Activated CD8-positive, alpha-beta T cell treated with anti-CD3 and anti-CD28 coated beads for 36 hours (primary cell): Measurements from ENCODE around the gene TAC3. TPM values are rescaled to one million over a fixed set of nuclear protein-coding genes. Genes with fewer than 3 reads are reported as not detected.
"Not testable (repeated sequence)": the region's sequence is repeated elsewhere in the genome, so short reads cannot be mapped to it uniquely, and the experiment has no call there.

Experiments used
- ATAC-seq: fragments of 200-7000 bp; cut with Tn5 transposase; one replicate; pipeline ENCODE4 v1.10.0; 2021; ENCODE audit warnings: mild to moderate bottlenecking, moderate library complexity
- CTCF ChIA-PET: fragments of 350-600 bp; sonication (Branson Sonifier 250); formaldehyde crosslinking; loops from one replicate; lab custom pipeline; 2021; ENCODE audit warnings: antibody characterized with exemption; lab: Charles Lee
- POLR2A ChIA-PET: fragments of 350-600 bp; sonication (Branson Sonifier 250); formaldehyde crosslinking; loops from one replicate; lab custom pipeline; 2021; ENCODE audit warnings: antibody characterized with exemption; lab: Charles Lee
- DNase-seq: peaks from one replicate; pipeline ENCODE4 v3.0.0-alpha.2; 2020
- H3K27ac Mint-ChIP-seq: one replicate; pipeline ENCODE4 v1.8.0; 2021; ENCODE audit warnings: mild to moderate bottlenecking, mixed read lengths
- H3K27me3 Mint-ChIP-seq: one replicate; pipeline ENCODE4 v1.8.0; 2021; ENCODE audit warnings: mixed read lengths
- H3K36me3 Mint-ChIP-seq: one replicate; pipeline ENCODE4 v1.8.0; 2021; ENCODE audit warnings: low read depth, mixed read lengths
- H3K4me1 Mint-ChIP-seq: one replicate; pipeline ENCODE4 v1.8.0; 2021; ENCODE audit warnings: low read depth, mixed read lengths
- H3K4me3 Mint-ChIP-seq: one replicate; pipeline ENCODE4 v1.8.0; 2021; ENCODE audit warnings: mild to moderate bottlenecking, moderate library complexity, mixed read lengths
- H3K9me3 Mint-ChIP-seq: one replicate; pipeline ENCODE4 v1.8.0; 2021; ENCODE audit warnings: mixed read lengths
- intact Hi-C: fragments of 100-400 bp; cut with micrococcal nuclease; formaldehyde crosslinking; loops from one replicate; pipeline ENCODE4 v1.10.0; 2022
- total RNA-seq, 2 experiments: library from RNA; stranded (reverse); gene quantifications; one replicate each; pipeline ENCODE4 v1.2.3, GENCODE V29; 2021
- TF ChIP-seq, protein P1 (sequence below): fragments of 200-600 bp; IDR thresholded peaks from one replicate; pipeline ENCODE4 v1.8.0; 2022; ENCODE audit warnings: antibody characterized with exemption, mild to moderate bottlenecking

The TAC3 gene
- total RNA-seq, 2 experiments from 2014 or later: 0.34 to 0.54 TPM

DNA sequence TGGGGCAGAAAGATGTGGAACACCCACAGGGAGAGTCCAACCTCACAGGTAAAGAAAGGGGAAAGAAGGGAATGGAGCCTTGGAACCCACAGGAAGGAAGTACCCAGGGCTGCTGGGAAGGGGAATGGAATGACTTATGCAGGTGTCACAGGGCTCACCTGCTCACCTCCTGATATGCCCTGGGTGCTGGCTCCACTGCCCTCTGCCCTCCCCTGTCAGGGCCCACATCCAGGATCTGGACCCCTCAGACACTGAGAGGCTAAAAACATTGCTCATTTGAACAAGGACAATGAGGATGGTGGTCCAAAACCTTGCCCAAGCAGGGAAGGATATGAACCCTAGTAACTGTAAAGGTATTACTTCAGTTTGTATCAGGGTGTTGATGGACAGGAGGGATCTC lies 29.3 kb downstream of the TAC3 start:
- Mint-ChIP-seq H3K9me3 (no peaks in the 10 kb centered on the region), H3K27ac (no peak overlapping the region), H3K4me1 (peaks cover 12% of the 10 kb centered on the region), H3K4me3 (no peak overlapping the region), H3K36me3 (no peaks in the 10 kb centered on the region), H3K27me3 (peaks cover 1% of the 10 kb centered on the region)
- CTCF ChIA-PET: interaction anchor here (0.9 to 5.0 kb wide), 26 partner anchors 7 to 362 kb away, joined by 3 to 107 read pairs (median 4); partner anchors contain the start of gene STAT6
- intact Hi-C loops: loop anchor here (10.0 kb wide), 1 partner anchor 142 kb away; no protein-coding TSS in a partner anchor
- POLR2A ChIA-PET: interaction anchor here (0.5 to 0.6 kb wide), 3 partner anchors 79 to 311 kb away, joined by 3 read pairs; no protein-coding TSS in a partner anchor
- ATAC-seq (no peak), DNase-seq (no peak)
- TF ChIP-seq, protein P1, sequence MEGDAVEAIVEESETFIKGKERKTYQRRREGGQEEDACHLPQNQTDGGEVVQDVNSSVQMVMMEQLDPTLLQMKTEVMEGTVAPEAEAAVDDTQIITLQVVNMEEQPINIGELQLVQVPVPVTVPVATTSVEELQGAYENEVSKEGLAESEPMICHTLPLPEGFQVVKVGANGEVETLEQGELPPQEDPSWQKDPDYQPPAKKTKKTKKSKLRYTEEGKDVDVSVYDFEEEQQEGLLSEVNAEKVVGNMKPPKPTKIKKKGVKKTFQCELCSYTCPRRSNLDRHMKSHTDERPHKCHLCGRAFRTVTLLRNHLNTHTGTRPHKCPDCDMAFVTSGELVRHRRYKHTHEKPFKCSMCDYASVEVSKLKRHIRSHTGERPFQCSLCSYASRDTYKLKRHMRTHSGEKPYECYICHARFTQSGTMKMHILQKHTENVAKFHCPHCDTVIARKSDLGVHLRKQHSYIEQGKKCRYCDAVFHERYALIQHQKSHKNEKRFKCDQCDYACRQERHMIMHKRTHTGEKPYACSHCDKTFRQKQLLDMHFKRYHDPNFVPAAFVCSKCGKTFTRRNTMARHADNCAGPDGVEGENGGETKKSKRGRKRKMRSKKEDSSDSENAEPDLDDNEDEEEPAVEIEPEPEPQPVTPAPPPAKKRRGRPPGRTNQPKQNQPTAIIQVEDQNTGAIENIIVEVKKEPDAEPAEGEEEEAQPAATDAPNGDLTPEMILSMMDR: no peak

DNA sequence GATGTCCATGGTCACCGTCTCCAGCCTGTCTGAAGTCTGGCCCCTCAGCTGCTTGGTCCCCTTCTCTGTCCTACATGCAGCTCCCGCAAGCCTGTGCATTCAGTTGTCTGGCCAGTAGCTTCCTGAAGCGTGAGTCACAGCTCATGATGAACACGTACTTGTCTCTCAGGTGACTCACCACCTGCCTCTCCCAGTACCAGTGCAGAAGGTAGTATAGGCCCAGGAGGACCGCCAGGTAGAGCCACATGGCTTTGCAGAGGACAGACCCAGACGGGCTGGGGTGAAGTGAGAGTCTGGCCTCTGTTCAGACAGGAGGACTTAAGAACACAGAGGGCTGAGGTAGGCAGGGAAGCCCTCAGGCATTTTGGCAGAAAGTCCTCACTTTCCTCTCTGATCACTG lies 30.6 kb downstream of the TAC3 start:
- intact Hi-C loops: loop anchor here (10.0 kb wide), 1 partner anchor 141 kb away; no protein-coding TSS in a partner anchor
- peak; percentile 84 for ATAC-seq
- H3K9me3 Mint-ChIP-seq, H3K27me3 Mint-ChIP-seq, H3K36me3 Mint-ChIP-seq, POLR2A ChIA-PET, H3K27ac Mint-ChIP-seq, H3K4me1 Mint-ChIP-seq, H3K4me3 Mint-ChIP-seq: not testable (repeated sequence)
- CTCF ChIA-PET: interaction anchor here (3.0 to 5.0 kb wide), 3 partner anchors 14 to 229 kb away, joined by 19 to 107 read pairs (median 78); no protein-coding TSS in a partner anchor
- peak; percentile 32 for DNase-seq

DNA sequence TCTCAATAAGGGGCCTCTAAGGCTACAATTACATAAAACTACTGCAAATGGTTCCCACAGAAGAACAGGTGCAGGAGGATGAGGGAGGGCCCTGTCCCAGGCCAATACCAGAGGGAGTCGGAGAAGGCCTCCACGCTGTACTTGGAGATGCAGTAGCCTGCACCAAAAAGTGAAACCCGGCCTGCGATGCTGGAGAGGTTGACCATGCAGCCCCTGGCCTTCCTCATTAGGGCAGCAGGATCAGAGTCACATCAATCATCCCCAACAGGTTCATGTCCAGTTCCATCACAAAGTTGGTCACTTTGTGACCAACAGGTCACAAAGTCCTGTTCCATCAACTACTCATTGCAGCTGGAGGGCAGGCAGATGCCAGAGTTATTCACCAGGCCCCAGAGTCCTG lies 32.9 kb downstream of the TAC3 start:
- Mint-ChIP-seq H3K4me3 (no peak overlapping the region), H3K36me3 (no peaks in the 10 kb centered on the region), H3K27me3 (peaks cover 1% of the 10 kb centered on the region), H3K27ac (no peak overlapping the region), H3K4me1 (peaks cover 5% of the 10 kb centered on the region), H3K9me3 (no peaks in the 10 kb centered on the region)
- ChIA-PET POLR2A (no interaction called here), CTCF (interaction anchor here (1.0 kb wide), 1 partner anchor 226 kb away, joined by 4 read pairs; no protein-coding TSS in a partner anchor)
- DNase-seq: no peak
- ATAC-seq: no peak
- TF ChIP-seq, protein P1: no peak
- intact Hi-C loops: loop anchor here (10.0 kb wide), 1 partner anchor 139 kb away; no protein-coding TSS in a partner anchor

DNA sequence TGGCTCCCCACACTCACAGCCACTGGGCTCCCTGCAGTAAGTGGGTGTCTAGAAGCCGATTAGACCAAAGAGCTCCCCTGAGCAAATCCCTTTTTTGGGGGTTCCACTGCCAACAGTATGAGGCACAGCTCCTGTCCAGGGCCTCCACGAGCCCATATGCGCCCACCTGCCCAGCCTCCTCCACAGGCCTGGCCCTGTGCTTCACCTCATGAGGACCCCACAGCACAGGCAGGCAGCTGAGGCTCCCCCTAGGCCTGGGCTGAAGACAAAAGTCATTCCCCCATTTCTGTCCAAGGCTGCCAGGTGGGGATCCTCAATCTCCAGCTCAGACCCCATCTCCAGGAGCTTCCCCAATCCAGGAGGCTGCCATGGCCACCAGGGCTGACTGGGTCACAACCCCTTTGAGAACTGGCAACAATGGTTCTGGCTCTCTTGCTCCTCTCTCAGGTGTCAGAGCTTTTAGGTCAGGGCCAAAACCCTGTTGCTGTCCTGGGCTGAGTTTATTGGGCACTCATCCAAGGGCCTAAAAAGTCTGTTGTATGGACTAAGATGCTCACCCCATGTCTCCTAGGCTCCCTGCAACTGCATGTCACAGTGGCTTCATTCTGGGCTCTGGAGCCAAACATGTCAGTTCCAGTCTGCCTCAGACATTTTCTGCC lies 33.6 kb downstream of the TAC3 start:
- H3K9me3 Mint-ChIP-seq, H3K4me1 Mint-ChIP-seq, DNase-seq, H3K27ac Mint-ChIP-seq, H3K36me3 Mint-ChIP-seq, H3K4me3 Mint-ChIP-seq, ATAC-seq, H3K27me3 Mint-ChIP-seq, POLR2A ChIA-PET: not testable (repeated sequence)
- CTCF ChIA-PET: interaction anchor here (1.0 to 1.3 kb wide), 2 partner anchors 142 to 225 kb away, joined by 4 read pairs; no protein-coding TSS in a partner anchor
- intact Hi-C loops: loop anchor here (10.0 kb wide), 1 partner anchor 138 kb away; no protein-coding TSS in a partner anchor

DNA sequence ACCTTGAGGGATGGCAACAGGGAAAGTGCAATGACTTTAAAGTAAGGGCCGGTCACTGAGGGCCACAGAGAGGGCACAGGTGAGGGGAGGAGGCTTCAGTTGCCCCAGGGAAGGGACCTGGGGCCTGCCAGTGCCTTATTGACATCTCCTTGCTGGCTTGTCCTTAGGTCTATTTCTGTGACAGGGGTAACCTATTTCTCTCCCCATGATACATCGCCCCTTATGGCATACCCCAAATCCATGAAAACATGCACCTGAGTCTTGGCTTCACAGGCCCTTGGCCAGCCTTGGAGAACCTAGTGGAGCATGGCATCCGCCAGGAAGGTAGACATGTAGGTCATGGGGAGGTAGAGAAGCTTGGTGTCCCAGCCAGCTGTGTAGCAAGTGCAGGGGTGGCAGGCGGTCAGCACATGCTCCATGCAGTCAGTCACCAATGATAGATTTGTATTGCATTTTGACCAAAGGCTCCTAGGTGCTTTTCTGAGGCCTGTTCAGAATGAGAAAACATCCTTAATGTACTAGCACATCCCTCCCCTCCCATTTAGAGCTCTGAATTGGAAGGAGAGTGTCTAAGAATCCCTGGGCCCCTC lies 35.3 kb downstream of the TAC3 start:
- CTCF ChIA-PET: interaction anchor here (1.3 kb wide), 1 partner anchor 141 kb away, joined by 4 read pairs; no protein-coding TSS in a partner anchor

More for the DNA sequence above, 35.3 kb downstream of the TAC3 start:
- Mint-ChIP-seq H3K4me3 (no peak overlapping the region), H3K27me3 (no peaks in the 10 kb centered on the region), H3K4me1 (no peaks in the 10 kb centered on the region), H3K36me3 (no peaks in the 10 kb centered on the region), H3K27ac (no peak overlapping the region), H3K9me3 (no peaks in the 10 kb centered on the region)
- intact Hi-C loops: loop anchor here (10.0 kb wide), 1 partner anchor 136 kb away; no protein-coding TSS in a partner anchor
- ATAC-seq: no peak
- DNase-seq: no peak
- POLR2A ChIA-PET: interaction anchor here (1.0 kb wide), 1 partner anchor 360 kb away, joined by 4 read pairs; no protein-coding TSS in a partner anchor
- TF ChIP-seq, protein P1: no peak
